EH (cell line): ENCODE data around the gene MYO16.

Experiments
- DNase-seq: peaks from one replicate; pipeline ENCODE4 v3.0.0-alpha.2; 2015; ENCODE audit warnings: low read depth

The MYO16 gene

GRCh38 chr13:108797354-108797753, 167.9 kb downstream of the MYO16 start:
- no peak for DNase-seq

- DNase-seq = no peak
Measured at GRCh38 chr13:108807841-108808240, 178.4 kb downstream of the MYO16 start.

- no peak for DNase-seq
Measured at GRCh38 chr13:108812165-108812564, 182.8 kb downstream of the MYO16 start.

GRCh38 chr13:108812661-108813060, 183.2 kb downstream of the MYO16 start:
- DNase-seq = no peak

- DNase-seq = no peak
Measured at GRCh38 chr13:108813587-108814170, 184.3 kb downstream of the MYO16 start.

- no peak for DNase-seq
Measured at GRCh38 chr13:108816375-108816774, 187.0 kb downstream of the MYO16 start.

GRCh38 chr13:108827646-108828045, 198.2 kb downstream of the MYO16 start:
- DNase-seq = no peak

GRCh38 chr13:108828086-108828815, 198.8 kb downstream of the MYO16 start:
- DNase-seq = no peak

- no peak for DNase-seq
Measured at GRCh38 chr13:108830916-108831315, 201.5 kb downstream of the MYO16 start.

GRCh38 chr13:108833531-108833930, 204.1 kb downstream of the MYO16 start:
- DNase-seq = no peak

GRCh38 chr13:108834193-108834592, 204.8 kb downstream of the MYO16 start:
- peak; percentile 2 for DNase-seq

GRCh38 chr13:108835083-108835482, 205.7 kb downstream of the MYO16 start:
- no peak for DNase-seq

- no peak for DNase-seq
Measured at GRCh38 chr13:108850691-108851090, 221.3 kb downstream of the MYO16 start.

- DNase-seq = no peak
Measured at GRCh38 chr13:108851660-108852059, 222.2 kb downstream of the MYO16 start.

- DNase-seq = no peak
Measured at GRCh38 chr13:108853031-108853430, 223.6 kb downstream of the MYO16 start.

- no peak for DNase-seq
Measured at GRCh38 chr13:108855737-108856387, 226.5 kb downstream of the MYO16 start.

- DNase-seq = no peak
Measured at GRCh38 chr13:108858676-108859075, 229.3 kb downstream of the MYO16 start.

- peak; percentile 90 for DNase-seq
Measured at GRCh38 chr13:108859197-108860012, 230.0 kb downstream of the MYO16 start.

- DNase-seq = no peak
Measured at GRCh38 chr13:108860418-108860817, 231.0 kb downstream of the MYO16 start.

- peak; percentile 17 for DNase-seq
Measured at GRCh38 chr13:108877300-108877699, 247.9 kb downstream of the MYO16 start.

GRCh38 chr13:108878732-108879131, 249.3 kb downstream of the MYO16 start:
- no peak for DNase-seq

GRCh38 chr13:108889324-108889984, 260.0 kb downstream of the MYO16 start:
- no peak for DNase-seq
